ENCODE measurements around the gene TNIP2. TPM values are rescaled to one million over a fixed set of nuclear protein-coding genes. Genes with fewer than 3 reads are reported as not detected.

The TNIP2 gene
- total RNA-seq, 1 experiment from 2014 or later = 56.5 TPM

DNA sequence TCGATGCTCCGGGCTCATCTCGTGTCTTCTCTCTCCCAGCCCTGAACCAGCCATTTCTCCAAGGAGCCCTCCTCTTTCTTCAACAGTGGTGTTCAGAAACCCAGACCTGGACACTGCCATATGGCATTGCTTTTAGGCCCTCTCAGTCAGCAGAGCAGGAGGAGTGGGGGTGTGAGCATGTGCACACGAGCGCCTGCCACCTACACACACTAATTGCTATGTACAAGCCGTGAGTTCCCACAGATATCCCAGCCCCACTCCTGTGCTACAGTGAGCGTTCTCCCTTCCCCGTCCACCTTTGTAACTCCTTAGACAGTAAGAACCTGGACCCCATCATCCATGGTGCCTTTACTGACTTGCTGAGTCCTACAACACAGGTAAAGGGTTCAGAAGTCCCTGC lies 53.8 kb downstream of the TNIP2 start:
- Histone ChIP-seq H3K36me3 (ENCODE audit: low read depth, low read length) (peaks cover 5% of the 10 kb centered on the region; the same call in 1 of the 2 replicates), H2AFZ (ENCODE audit: low read length) (no peak overlapping the region), H3K4me3 (ENCODE audit: low read length) (no peak overlapping the region), H3K27ac (ENCODE audit: low read length) (no peak overlapping the region), H3K9ac (ENCODE audit: low read length) (no peak overlapping the region), H3F3A (ENCODE audit: low read length, unreplicated experiment) (no peaks in the 10 kb centered on the region), H3K4me2 (ENCODE audit: low read length) (no peak overlapping the region), H3K79me2 (ENCODE audit: low read length) (no peaks in the 10 kb centered on the region), H4K20me1 (ENCODE audit: low read length) (no peaks in the 10 kb centered on the region), H3K9me2 (replicated peaks; ENCODE audit: low read length) (no peaks in the 10 kb centered on the region), H3K27me3 (ENCODE audit: low read length) (no peaks in the 10 kb centered on the region), H3K9me3 (ENCODE audit: low read length) (no peaks in the 10 kb centered on the region), H3K4me1 (ENCODE audit: insufficient read depth, low read length) (no peaks in the 10 kb centered on the region)
- ChIA-PET CTCF (no interaction called here), POLR2A (ENCODE audit: unreplicated experiment) (no interaction called here)
- BruUV-seq (replicated peaks) = no TSS peak
- TF ChIP-seq EZH2 (IDR thresholded peaks at IDR 0.05; ENCODE audit: low read length, unreplicated experiment) = no peak
- TF ChIP-seq EZH2phosphoT487 (IDR thresholded peaks at IDR 0.05; ENCODE audit: borderline replicate concordance, low read length) = no peak
- TF ChIP-seq, protein P1, sequence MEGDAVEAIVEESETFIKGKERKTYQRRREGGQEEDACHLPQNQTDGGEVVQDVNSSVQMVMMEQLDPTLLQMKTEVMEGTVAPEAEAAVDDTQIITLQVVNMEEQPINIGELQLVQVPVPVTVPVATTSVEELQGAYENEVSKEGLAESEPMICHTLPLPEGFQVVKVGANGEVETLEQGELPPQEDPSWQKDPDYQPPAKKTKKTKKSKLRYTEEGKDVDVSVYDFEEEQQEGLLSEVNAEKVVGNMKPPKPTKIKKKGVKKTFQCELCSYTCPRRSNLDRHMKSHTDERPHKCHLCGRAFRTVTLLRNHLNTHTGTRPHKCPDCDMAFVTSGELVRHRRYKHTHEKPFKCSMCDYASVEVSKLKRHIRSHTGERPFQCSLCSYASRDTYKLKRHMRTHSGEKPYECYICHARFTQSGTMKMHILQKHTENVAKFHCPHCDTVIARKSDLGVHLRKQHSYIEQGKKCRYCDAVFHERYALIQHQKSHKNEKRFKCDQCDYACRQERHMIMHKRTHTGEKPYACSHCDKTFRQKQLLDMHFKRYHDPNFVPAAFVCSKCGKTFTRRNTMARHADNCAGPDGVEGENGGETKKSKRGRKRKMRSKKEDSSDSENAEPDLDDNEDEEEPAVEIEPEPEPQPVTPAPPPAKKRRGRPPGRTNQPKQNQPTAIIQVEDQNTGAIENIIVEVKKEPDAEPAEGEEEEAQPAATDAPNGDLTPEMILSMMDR (conservative IDR thresholded peaks at IDR 0.05; ENCODE audit: low read depth, low read length) = no peak
- intact Hi-C loops (cut with micrococcal nuclease) = no loop called here
- ATAC-seq = no peak
- DNase-seq = no peak

DNA sequence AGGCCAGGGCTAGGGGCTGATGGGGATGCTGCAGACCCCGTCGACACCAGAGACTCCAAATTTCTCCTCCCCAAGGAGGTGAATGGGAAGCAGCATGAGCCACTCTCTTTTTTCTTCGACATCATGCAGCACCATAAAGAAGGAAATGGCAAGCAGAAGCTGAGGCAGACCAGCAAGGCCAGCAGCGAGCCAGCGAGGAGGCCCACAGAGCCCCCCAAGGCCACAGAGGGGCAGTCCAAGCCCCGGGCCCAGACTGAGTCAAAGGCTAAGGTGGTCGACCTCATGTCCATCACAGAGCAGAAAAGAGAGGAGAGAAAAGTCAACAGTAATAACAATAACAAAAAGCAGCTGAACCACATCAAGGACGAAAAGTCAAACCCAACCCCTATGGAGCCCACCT lies 56.1 kb downstream of the TNIP2 start:
- DNase-seq = no peak
- POLR2A ChIA-PET (ENCODE audit: unreplicated experiment) = no interaction called here

DNA sequence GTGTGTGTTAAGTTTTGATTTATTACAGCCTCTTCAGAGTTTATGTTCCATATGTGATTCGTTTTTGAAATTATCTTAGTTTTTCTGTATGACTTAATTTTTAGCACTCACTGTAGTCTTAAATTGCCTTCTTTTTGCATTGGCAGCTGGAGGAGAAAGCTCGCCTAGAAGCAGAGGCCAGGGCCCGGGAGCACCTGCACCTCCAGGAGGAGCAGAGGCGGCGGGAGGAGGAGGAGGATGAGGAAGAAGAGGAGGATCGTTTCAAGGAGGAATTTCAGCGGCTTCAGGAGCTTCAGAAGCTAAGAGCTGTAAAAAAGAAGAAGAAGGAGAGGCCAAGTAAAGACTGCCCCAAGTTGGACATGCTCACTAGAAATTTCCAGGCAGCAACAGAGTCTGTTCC lies 56.6 kb downstream of the TNIP2 start:
- Histone ChIP-seq H3K79me2 (ENCODE audit: low read length) (no peaks in the 10 kb centered on the region), H3K36me3 (ENCODE audit: low read depth, low read length) (peaks cover 5% of the 10 kb centered on the region; the same call in 1 of the 2 replicates), H3K9ac (ENCODE audit: low read length) (no peak overlapping the region), H3K4me3 (ENCODE audit: low read length) (no peak overlapping the region), H4K20me1 (ENCODE audit: low read length) (no peaks in the 10 kb centered on the region), H3K4me2 (ENCODE audit: low read length) (no peak overlapping the region), H3F3A (ENCODE audit: low read length, unreplicated experiment) (no peaks in the 10 kb centered on the region), H3K27ac (ENCODE audit: low read length) (no peak overlapping the region), H3K27me3 (ENCODE audit: low read length) (no peaks in the 10 kb centered on the region), H2AFZ (ENCODE audit: low read length) (no peak overlapping the region), H3K9me2 (replicated peaks; ENCODE audit: low read length) (no peaks in the 10 kb centered on the region), H3K9me3 (ENCODE audit: low read length) (no peaks in the 10 kb centered on the region), H3K4me1 (ENCODE audit: insufficient read depth, low read length) (no peaks in the 10 kb centered on the region)
- ChIA-PET CTCF (no interaction called here), POLR2A (ENCODE audit: unreplicated experiment) (no interaction called here)
- TF ChIP-seq EZH2 (IDR thresholded peaks at IDR 0.05; ENCODE audit: low read length, unreplicated experiment) (no peak), EZH2phosphoT487 (IDR thresholded peaks at IDR 0.05; ENCODE audit: borderline replicate concordance, low read length) (no peak)
- TF ChIP-seq, protein P1 (conservative IDR thresholded peaks at IDR 0.05; ENCODE audit: low read depth, low read length) = no peak
- intact Hi-C loops (cut with micrococcal nuclease) = no loop called here
- no TSS peak for BruUV-seq (replicated peaks)
- ATAC-seq (no peak), DNase-seq (no peak)

More for the DNA sequence above, 56.1 kb downstream of the TNIP2 start:
- Histone ChIP-seq H3F3A (ENCODE audit: low read length, unreplicated experiment) (no peaks in the 10 kb centered on the region), H3K27me3 (ENCODE audit: low read length) (no peaks in the 10 kb centered on the region), H3K4me2 (ENCODE audit: low read length) (no peak overlapping the region), H3K9ac (ENCODE audit: low read length) (no peak overlapping the region), H4K20me1 (ENCODE audit: low read length) (no peaks in the 10 kb centered on the region), H3K27ac (ENCODE audit: low read length) (no peak overlapping the region), H3K9me3 (ENCODE audit: low read length) (no peaks in the 10 kb centered on the region), H2AFZ (ENCODE audit: low read length) (no peak overlapping the region), H3K4me3 (ENCODE audit: low read length) (no peak overlapping the region), H3K9me2 (replicated peaks; ENCODE audit: low read length) (no peaks in the 10 kb centered on the region), H3K79me2 (ENCODE audit: low read length) (no peaks in the 10 kb centered on the region), H3K4me1 (ENCODE audit: insufficient read depth, low read length) (no peaks in the 10 kb centered on the region), H3K36me3 (ENCODE audit: low read depth, low read length) (peaks cover 5% of the 10 kb centered on the region; the same call in 1 of the 2 replicates)
- TF ChIP-seq EZH2phosphoT487 (IDR thresholded peaks at IDR 0.05; ENCODE audit: borderline replicate concordance, low read length) (no peak), EZH2 (IDR thresholded peaks at IDR 0.05; ENCODE audit: low read length, unreplicated experiment) (no peak)
- TF ChIP-seq, protein P1 (conservative IDR thresholded peaks at IDR 0.05; ENCODE audit: low read depth, low read length) = no peak
- BruUV-seq (replicated peaks) = TSS peak; percentile 27
- CTCF ChIA-PET = no interaction called here
- no peak for ATAC-seq
- intact Hi-C loops (cut with micrococcal nuclease) = no loop called here
